ENCODE results near the gene ZNF639.
A peak's percentile ranks its signal among the peaks of the same experiment; 100 is the strongest.
"Not testable (repeated sequence)": the region's sequence is repeated elsewhere in the genome, so short reads cannot be mapped to it uniquely, and the experiment has no call there.

ZNF639 gene

GRCh38 chr3:179322286-179323196 lies at the start of gene ZNF639:
ZNF639 (plus strand) TSS chr3:179323031; CDS start chr3:179328294, 5,263 bp downstream.
- DNase-seq, result peak; percentile 78

- not testable (repeated sequence) for DNase-seq
These were observed 48.4 kb upstream of the ZNF639 start for GRCh38 chr3:179274434-179274833.

- DNase-seq, result no peak
These were observed 46.8 kb upstream of the ZNF639 start for GRCh38 chr3:179276001-179276400.

GRCh38 chr3:179276743-179277142 lies 46.1 kb upstream of the ZNF639 start:
- no peak for DNase-seq

GRCh38 chr3:179278151-179278550 lies 44.7 kb upstream of the ZNF639 start:
- no peak for DNase-seq

- DNase-seq, result no peak
These were observed 43.7 kb upstream of the ZNF639 start for GRCh38 chr3:179278932-179279693.

GRCh38 chr3:179279837-179280236 lies 43.0 kb upstream of the ZNF639 start:
- no peak for DNase-seq

- no peak for DNase-seq
These were observed 41.0 kb upstream of the ZNF639 start for GRCh38 chr3:179281825-179282224.

- no peak for DNase-seq
These were observed 36.5 kb upstream of the ZNF639 start for GRCh38 chr3:179286331-179286730.

- DNase-seq, result no peak
These were observed 34.0 kb upstream of the ZNF639 start for GRCh38 chr3:179288845-179289244.

- DNase-seq, result no peak
These were observed 33.5 kb upstream of the ZNF639 start for GRCh38 chr3:179289295-179289694.

- DNase-seq, result no peak
These were observed 30.4 kb upstream of the ZNF639 start for GRCh38 chr3:179292450-179292849.

- no peak for DNase-seq
These were observed 24.7 kb upstream of the ZNF639 start for GRCh38 chr3:179297971-179298725.

- DNase-seq, result no peak
These were observed 23.5 kb upstream of the ZNF639 start for GRCh38 chr3:179299316-179299715.

- DNase-seq, result no peak
These were observed 22.7 kb upstream of the ZNF639 start for GRCh38 chr3:179299999-179300613.

- no peak for DNase-seq
These were observed 21.2 kb upstream of the ZNF639 start for GRCh38 chr3:179301645-179302044.

- no peak for DNase-seq
These were observed 20.7 kb upstream of the ZNF639 start for GRCh38 chr3:179302111-179302510.

GRCh38 chr3:179304605-179305004 lies 18.2 kb upstream of the ZNF639 start:
- no peak for DNase-seq

GRCh38 chr3:179307362-179307761 lies 15.5 kb upstream of the ZNF639 start:
- DNase-seq, result not testable (repeated sequence)

GRCh38 chr3:179308001-179308400 lies 14.8 kb upstream of the ZNF639 start:
- DNase-seq, result no peak

GRCh38 chr3:179309225-179310078 lies 13.4 kb upstream of the ZNF639 start:
- no peak for DNase-seq

- DNase-seq, result no peak
These were observed 4.0 kb upstream of the ZNF639 start for GRCh38 chr3:179318876-179319275.
